Measurements from ENCODE around the gene SPTSSB. TPM values are rescaled to one million over a fixed set of nuclear protein-coding genes. Genes with fewer than 3 reads are reported as not detected.

Gene SPTSSB
- total RNA-seq, 2 donors from 2014 or later = 0.64 to 2.3 TPM

DNA sequence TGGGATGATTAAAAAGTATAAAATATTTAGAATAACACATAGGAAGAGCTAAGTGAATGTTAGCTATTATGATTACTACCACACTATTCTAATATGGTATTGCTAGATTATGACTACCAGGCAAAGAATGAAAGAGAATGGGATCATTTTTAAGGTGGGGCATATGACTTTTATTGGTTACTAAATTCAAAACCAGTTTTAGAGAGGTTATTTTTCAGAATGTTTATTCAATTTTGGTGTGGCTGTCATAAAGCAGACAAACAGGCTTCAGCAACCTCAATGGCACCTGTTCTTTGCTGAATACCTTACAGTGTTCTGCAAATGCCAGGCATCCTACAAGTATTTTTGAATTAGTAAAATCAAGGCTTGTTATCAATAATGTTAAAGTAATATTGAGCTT is 12.8 kb downstream of the SPTSSB start:
- no peak overlapping the region for H3K27ac ChIP-seq (ENCODE audit: low read depth, low read length)
- H3K4me3 ChIP-seq (ENCODE audit: low read length) = no peak overlapping the region
- no peaks in the 10 kb centered on the region for H3K9me3 ChIP-seq (ENCODE audit: control insufficient read depth, low read length)
- no peaks in the 10 kb centered on the region for H3K36me3 ChIP-seq (ENCODE audit: control insufficient read depth, insufficient read depth, low read length)
- H3K4me1 Mint-ChIP-seq = no peaks in the 10 kb centered on the region
- H3K9ac ChIP-seq (ENCODE audit: extremely low read depth, low read length, poor library complexity, severe bottlenecking) = no peak overlapping the region
- H3K27ac Mint-ChIP-seq = no peak overlapping the region
- H3K27me3 Mint-ChIP-seq (ENCODE audit: insufficient read depth) = no peaks in the 10 kb centered on the region
- H3K4me1 ChIP-seq (ENCODE audit: control insufficient read depth, insufficient read depth, low read length) = no peaks in the 10 kb centered on the region
- H3K4me3 Mint-ChIP-seq = no peak overlapping the region
- no peaks in the 10 kb centered on the region for H3K9me3 Mint-ChIP-seq
- no peak for DNase-seq
- no peaks in the 10 kb centered on the region for H3K36me3 Mint-ChIP-seq (ENCODE audit: low read depth)
- TF ChIP-seq, protein P1, sequence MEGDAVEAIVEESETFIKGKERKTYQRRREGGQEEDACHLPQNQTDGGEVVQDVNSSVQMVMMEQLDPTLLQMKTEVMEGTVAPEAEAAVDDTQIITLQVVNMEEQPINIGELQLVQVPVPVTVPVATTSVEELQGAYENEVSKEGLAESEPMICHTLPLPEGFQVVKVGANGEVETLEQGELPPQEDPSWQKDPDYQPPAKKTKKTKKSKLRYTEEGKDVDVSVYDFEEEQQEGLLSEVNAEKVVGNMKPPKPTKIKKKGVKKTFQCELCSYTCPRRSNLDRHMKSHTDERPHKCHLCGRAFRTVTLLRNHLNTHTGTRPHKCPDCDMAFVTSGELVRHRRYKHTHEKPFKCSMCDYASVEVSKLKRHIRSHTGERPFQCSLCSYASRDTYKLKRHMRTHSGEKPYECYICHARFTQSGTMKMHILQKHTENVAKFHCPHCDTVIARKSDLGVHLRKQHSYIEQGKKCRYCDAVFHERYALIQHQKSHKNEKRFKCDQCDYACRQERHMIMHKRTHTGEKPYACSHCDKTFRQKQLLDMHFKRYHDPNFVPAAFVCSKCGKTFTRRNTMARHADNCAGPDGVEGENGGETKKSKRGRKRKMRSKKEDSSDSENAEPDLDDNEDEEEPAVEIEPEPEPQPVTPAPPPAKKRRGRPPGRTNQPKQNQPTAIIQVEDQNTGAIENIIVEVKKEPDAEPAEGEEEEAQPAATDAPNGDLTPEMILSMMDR (conservative IDR thresholded peaks at IDR 0.05) = no peak
- H3K27me3 ChIP-seq (ENCODE audit: control insufficient read depth, insufficient read depth, low read length, poor library complexity, severe bottlenecking) = no peaks in the 10 kb centered on the region

DNA sequence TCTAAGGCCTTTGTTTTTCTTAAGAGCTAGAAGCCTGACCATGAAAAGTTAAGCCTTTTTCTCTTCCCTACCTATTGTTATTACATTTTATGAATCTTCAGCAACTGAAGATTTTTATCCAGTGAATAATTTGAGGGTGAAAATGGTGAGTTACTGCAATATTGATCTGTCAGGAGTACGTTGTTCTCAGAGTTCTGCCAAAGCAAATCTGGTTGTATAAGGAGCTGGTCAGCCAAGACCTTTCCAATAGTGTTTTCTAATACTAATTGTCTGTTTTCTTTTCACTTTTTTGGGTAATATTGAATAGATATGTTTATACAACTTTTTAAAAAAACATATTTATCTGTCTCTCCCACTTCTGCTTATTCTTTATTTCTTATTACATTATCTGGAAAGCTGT is 15.0 kb downstream of the SPTSSB start:
- no peaks in the 10 kb centered on the region for H3K4me1 Mint-ChIP-seq

DNA sequence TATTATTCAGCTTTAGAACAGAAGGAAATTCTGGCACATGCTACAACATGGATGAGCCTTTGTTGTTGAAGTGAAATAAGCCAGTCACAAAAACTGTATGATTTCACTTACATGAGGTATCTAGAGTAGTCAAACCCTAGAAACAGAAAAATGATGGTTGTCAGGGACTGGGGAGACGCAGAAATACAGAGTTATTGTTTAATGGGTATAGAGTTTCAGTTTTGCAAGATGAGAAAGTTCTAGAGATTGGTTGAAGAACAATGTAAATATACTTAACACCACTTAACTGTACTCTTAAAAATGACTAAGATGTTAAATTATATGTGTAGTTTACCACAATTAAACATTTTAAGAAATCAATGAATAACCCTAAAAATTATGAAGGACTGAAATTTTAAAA is 15.8 kb downstream of the SPTSSB start:
- no peaks in the 10 kb centered on the region for H3K36me3 Mint-ChIP-seq (ENCODE audit: low read depth)
- H3K4me3 Mint-ChIP-seq = no peak overlapping the region
- no peaks in the 10 kb centered on the region for H3K4me1 Mint-ChIP-seq
- H3K9me3 Mint-ChIP-seq = no peaks in the 10 kb centered on the region
- TF ChIP-seq, protein P1 (conservative IDR thresholded peaks at IDR 0.05) = no peak
- no peak overlapping the region for H3K27ac Mint-ChIP-seq
- 76 to 83% methylated on average over 1 of the region's 1 CpG for WGBS, 2 experiments (ENCODE audit: insufficient coverage in 1 of 2, insufficient read length in 1 of 2)
- no peaks in the 10 kb centered on the region for H3K4me1 ChIP-seq (ENCODE audit: control insufficient read depth, insufficient read depth, low read length)
- no peak for DNase-seq
- no peaks in the 10 kb centered on the region for H3K27me3 ChIP-seq (ENCODE audit: control insufficient read depth, insufficient read depth, low read length, poor library complexity, severe bottlenecking)
- H3K4me3 ChIP-seq (ENCODE audit: low read length) = no peak overlapping the region
- H3K9ac ChIP-seq (ENCODE audit: extremely low read depth, low read length, poor library complexity, severe bottlenecking) = no peak overlapping the region
- no peaks in the 10 kb centered on the region for H3K9me3 ChIP-seq (ENCODE audit: control insufficient read depth, low read length)
- H3K27me3 Mint-ChIP-seq (ENCODE audit: insufficient read depth) = no peaks in the 10 kb centered on the region
- no peak overlapping the region for H3K27ac ChIP-seq (ENCODE audit: low read depth, low read length)
- no peaks in the 10 kb centered on the region for H3K36me3 ChIP-seq (ENCODE audit: control insufficient read depth, insufficient read depth, low read length)

More for the DNA sequence above, 15.0 kb downstream of the SPTSSB start:
- Mint-ChIP-seq H3K36me3 (ENCODE audit: low read depth) (no peaks in the 10 kb centered on the region), H3K9me3 (no peaks in the 10 kb centered on the region), H3K27ac (no peak overlapping the region), H3K4me3 (no peak overlapping the region), H3K27me3 (ENCODE audit: insufficient read depth) (no peaks in the 10 kb centered on the region)
- no peaks in the 10 kb centered on the region for H3K27me3 ChIP-seq (ENCODE audit: control insufficient read depth, insufficient read depth, low read length, poor library complexity, severe bottlenecking)
- H3K9ac ChIP-seq (ENCODE audit: extremely low read depth, low read length, poor library complexity, severe bottlenecking) = no peak overlapping the region
- 100% methylated on average over 1 of the region's 1 CpG; no CpG with 5 or more reads in 1 of the 2 experiments for WGBS, 2 experiments (ENCODE audit: insufficient coverage in 1 of 2, insufficient read length in 1 of 2)
- H3K9me3 ChIP-seq (ENCODE audit: control insufficient read depth, low read length) = no peaks in the 10 kb centered on the region
- H3K4me1 ChIP-seq (ENCODE audit: control insufficient read depth, insufficient read depth, low read length) = no peaks in the 10 kb centered on the region
- TF ChIP-seq, protein P1 (conservative IDR thresholded peaks at IDR 0.05) = no peak
- no peak for DNase-seq
- H3K36me3 ChIP-seq (ENCODE audit: control insufficient read depth, insufficient read depth, low read length) = no peaks in the 10 kb centered on the region
- H3K27ac ChIP-seq (ENCODE audit: low read depth, low read length) = no peak overlapping the region
- H3K4me3 ChIP-seq (ENCODE audit: low read length) = no peak overlapping the region
